MM.1S (cell line): ENCODE measurements around the gene PTPRR.

ENCODE experiments used
- CTCF ChIP-seq: fragments of 300-600 bp; sonication (generic); IDR thresholded peaks from 2 replicates; pipeline ENCODE4 v1.5.1; 2016; ENCODE audit warnings: antibody characterized with exemption, low read length, mixed read lengths
- EZH2 ChIP-seq: fragments of 300-600 bp; sonication (generic); optimal IDR thresholded peaks from 2 replicates; pipeline ENCODE3; 2017; ENCODE audit warnings: low read depth, mild to moderate bottlenecking, antibody characterized with exemption, low read length, mixed read lengths
- EZH2phosphoT487 ChIP-seq: fragments of 300-600 bp; sonication (generic); IDR thresholded peaks from 2 replicates; pipeline ENCODE4 v1.6.1; 2018; ENCODE audit warnings: antibody characterized with exemption, low read length

DNA sequence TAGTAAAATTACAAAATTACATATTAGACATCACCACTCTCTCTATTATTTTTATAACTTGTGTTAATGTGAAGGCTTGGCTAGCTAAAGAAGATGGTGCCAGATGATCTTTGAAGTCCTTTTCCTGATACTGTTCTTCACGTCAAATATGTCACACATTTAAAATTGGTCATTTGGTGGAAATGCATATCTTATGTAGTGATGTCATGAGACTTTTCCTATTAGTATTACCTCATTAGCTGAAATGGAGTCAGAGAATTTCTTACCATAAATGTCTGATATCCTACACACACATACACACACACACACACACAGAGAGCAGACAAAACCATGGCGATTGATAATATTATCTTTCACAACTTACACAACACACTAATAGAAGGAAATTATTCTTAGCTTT lies 158.5 kb downstream of the PTPRR start:
- no peak for TF ChIP-seq EZH2
- no peak for TF ChIP-seq CTCF
- TF ChIP-seq EZH2phosphoT487 = no peak
